Activated CD4-positive, alpha-beta T cell treated with anti-CD3 and anti-CD28 coated beads, Interleukin-10, Interleukin-2, amounts not matched to agents 100 ng/mL and 50 ng/mL, durations not matched to agents 16 hours and 8 hours (primary cell): ENCODE measurements around the gene BTBD9.

Source experiments
- DNase-seq: peaks from one replicate; pipeline ENCODE4 v3.0.0-alpha.2; 2020

Gene BTBD9

DNA sequence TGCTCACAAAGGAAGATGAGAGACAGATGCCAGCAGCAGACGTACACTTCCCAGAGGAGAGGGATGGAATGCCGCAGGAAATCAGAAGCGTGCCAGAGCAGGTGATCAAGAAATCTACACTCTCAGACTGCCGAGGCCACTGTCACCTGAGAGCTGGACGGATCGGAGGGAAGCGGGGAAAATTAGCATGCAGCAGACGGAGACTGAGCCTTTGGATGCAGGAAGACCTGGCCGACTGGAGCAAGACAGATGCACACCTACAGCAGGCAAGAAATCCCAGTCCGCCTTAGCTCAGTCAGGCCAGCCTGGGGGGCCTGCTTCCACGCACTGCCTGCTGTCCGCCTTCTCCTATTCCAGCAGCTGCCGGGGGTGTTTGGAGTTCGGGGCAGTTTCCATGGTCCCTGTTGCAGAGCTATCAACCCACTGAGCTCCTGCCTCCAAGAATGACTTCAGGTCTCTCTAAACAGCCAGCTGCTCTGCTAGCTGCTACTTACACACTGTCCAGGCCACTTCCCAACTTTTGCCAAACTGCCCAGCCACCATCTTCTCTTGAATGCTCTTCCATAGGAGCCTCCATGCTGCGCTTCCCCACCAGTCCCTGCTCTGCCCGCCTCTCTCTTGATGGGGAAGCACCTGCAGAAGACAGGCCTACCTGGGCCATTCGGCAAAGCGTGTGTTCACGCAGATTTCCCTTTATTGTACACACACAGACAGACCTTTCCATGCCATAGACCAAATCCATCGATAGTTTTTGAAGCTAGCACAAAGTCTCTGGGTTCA is 451.7 kb downstream of the BTBD9 start:
- no peak for DNase-seq

DNA sequence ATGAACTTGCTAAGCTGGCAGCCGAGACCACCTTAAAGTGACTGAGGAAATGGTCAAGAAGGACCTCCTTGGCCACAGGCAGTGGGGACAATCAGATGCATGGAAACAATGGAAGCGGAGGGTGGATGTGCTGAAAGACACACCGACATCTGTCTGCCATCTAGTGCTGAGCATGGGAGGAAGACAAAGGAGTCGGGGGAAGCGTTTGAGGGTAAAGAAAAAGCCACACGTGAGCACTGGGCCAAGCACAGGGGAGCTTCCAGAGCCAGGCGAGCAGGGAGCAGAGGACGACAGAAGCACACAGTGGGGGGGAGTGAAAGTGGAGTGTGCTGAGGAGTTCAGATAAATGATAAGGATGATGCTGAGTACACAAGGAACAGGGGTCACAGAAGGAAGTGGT is 452.4 kb downstream of the BTBD9 start:
- DNase-seq: no peak

DNA sequence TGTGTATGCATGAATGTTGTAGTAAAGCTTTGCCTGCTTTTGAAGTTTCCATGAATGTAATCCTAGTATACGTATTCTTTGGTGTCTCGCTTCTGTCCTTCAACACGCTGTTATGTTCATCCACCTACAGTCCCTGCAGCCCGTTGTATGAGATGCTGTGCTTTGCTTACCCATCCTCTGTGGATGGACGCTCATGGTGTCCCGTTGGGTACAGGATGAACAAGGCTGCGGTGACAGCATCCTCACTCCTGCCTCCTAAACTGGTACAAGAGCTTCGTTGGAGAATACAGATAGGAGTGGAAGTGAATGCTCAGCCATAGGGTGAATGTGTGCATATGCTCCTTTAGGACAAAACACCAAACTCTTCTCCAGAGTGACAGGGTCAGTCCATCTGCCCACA is 454.0 kb downstream of the BTBD9 start:
- DNase-seq: no peak

DNA sequence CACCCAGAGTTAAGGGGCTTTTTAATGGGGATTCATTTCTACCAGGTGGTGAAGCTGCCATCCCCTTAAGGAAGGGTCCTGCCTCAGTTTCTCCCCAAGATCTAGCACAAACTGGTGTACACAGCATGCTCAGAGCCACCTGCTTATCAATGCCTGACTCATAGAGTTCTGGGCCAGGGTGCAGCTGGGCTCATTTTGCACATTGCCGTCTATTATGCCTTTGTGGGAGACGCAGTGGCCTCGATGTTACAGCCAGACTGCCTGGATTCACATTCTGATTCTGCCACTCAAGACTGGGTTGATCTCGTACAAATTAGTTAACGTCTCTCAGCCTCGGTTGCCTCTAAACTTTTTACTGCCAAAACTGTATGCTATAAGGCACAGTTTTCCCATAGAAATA is 454.5 kb downstream of the BTBD9 start:
- DNase-seq: no peak

DNA sequence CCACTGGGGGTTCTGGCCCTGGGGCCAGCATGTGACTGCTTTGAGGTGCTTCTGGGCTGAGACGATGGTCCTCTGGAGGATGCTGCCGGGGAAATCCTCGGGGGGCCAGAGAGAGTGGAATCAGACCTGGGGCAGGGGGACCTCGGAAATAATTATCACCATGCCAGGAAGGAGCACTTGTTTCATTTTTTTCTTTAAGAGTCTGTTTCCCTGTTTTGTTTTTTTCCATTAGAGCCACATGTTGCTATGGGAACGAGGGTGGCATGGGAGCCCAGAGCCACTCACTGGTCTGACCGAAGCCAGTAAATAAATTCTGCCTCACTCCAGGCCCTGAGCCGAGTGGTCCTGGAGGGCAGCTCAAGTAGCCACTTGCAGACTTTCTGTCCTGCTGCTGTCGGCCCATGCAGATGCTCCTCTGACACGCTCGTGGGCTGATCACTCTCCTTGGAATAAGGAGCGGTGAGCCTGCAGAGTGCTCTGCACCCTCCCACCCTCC is 455.1 kb downstream of the BTBD9 start:
- DNase-seq: no peak

DNA sequence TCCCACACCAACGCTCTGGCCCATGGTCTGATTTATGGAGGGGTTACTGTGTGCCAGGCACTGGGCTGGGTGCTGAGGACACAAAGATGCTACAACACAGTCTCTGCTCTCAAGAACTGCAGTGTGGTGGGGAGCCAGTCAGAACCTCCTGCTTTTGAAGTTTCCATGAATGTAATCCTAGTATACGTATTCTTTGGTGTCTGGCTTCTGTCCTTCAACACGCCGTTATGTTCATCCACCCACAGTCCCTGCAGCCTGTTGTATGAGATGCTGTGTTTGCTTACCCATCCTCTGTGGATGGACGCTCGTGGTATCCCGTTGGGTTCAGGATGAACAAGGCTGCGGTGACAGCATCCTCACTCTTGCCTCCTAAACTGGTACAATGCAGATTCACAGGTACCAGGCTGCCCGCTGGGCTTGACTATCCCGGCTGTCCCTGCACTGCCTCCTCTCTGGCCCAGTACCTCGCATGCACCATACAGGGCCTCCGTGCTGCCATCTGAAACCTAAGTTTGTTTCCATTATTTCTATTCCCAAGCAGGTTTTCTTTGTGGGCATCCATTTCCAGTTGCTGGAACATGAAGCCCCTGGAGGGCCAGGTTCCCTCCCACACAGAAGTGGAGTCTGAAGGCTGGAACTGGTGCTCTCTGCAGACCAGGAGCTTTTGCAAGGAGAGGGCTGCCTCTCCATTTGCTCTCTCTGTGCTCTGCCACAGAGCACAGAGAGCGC is 455.7 kb downstream of the BTBD9 start:
- no peak for DNase-seq

DNA sequence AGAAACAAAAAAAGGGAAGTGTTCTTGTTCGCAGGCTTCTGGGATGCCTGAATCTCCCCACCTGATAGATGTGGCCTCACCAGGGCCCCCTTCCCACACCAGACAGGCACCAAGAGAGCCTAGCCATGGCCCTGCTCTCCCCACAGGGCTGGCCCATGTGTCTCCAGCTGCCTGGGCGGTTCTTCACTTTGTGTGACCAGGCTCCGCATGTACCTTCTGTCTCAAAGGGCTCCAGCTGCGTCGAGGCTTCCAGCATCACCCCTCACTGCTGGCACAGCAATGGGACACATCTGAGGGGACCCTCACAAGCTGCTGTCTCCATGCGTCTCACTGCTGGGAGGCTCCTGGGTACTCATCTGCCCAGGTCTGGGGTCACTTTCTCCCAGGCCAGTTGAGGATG is 457.3 kb downstream of the BTBD9 start:
- no peak for DNase-seq

DNA sequence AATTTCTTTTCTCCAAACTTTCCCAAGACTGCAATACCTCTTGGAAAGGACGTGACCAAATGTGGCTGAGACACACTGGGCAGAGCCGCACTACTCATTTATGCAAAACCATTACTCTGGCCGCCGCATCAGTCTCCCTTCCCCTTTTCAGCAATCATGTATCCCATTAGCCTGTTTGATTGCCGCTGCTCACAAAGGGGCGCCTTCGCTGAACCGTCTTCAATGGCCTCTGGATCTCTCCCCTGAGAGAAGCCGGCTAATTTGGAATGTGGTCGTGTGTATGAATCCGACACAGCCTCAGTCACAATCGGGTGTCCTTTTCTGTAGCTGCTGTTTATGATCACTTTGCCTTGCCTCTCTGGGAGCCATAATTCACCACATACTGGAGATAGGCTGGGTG is 459.1 kb downstream of the BTBD9 start:
- DNase-seq: no peak

DNA sequence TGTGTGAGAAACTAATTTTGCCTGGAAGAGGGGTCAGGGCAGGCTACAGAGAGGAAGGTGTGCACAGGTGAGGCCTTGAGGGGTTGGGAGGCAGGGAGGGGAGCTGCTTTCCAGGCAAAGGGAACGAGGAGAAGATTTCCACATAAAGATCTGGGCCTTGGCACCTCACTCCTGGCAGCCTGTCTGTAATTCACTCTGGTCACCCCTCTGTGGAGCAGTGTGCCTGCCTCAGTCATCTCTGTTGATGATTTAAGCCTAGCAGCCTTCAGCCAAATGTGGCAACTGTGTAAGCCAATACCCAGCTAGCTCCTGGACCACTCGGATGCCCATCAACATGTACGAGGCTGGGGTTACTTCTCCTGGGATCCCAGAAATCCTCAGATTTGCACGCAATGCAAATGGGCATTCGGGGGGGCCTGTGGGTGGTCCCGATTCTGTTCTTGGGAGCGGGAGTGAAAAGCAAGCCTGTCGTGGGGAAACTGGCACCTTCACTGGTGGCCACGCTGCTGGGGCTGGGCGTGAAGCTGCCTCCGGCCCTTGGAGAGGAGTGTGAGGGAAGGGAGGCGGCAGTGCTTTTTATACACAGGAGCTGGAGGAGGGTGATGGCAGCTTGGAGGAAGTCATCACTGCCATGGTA is 459.8 kb downstream of the BTBD9 start:
- no peak for DNase-seq

DNA sequence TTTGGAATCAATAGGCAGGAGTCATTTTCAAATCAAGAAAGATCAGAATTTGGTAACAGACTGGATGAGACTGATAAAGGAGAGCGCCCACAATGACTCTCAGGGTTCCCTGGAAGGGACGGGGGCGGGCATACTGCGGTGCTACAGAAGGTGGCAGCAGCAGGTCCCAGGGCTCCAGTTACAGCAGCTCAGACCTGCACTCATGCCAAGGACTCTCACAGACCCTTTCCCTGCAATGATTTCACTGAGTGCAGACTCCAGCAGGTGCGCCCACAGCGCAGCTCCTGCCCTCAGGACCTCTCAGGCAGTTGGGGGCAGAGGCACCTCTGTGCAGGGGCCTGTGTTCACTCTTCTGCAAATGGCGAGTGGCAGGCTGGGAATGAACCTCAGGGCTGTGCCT is 460.4 kb downstream of the BTBD9 start:
- DNase-seq: no peak

DNA sequence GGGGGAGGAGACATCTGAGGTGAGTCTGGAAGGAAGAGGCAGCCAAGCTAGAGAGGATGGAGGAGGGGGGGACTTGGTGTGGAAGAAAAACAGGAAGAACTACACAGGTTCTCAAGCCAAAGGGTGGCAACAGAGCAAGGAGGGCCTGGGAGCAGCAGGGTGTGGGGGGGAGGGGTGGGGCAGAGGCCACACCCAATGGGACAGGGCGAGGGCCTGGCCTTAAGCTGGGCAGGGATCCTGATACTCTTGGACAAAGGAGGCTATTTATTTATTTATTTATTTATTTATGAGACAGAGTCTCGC is 461.2 kb downstream of the BTBD9 start:
- DNase-seq: no peak

DNA sequence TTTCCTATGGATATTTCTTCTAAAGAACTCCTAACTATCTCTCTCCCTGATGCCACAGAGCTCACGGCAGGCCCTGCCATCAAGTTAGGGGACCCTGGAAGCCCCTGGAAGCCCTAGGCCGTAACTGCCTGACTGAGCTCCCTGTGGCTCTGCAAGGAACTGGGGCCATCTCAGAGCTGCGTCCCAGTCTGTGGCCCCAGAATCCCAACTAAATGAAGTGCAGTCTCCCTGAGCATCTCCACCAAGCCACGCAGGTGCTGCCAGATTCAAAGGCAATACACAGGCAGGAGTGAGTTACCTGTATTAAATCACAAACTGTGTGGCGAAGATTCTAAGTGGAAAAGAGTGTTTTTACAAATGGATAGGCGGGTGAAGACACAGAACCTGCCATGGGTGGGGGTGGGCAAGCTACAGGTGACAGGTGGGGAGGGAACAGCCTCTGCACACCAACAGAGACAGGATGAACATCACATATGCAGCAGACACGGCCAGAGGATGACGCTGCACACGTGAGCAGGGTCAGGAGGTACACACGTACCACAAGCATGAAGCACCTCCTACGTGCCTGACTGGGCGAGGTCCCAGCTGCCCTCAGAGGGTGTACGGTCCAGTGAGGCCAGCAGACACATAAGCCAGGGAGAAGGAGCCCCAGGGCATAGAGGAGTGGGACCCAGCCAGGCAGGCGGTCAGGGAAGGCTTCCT is 461.7 kb downstream of the BTBD9 start:
- DNase-seq: no peak

DNA sequence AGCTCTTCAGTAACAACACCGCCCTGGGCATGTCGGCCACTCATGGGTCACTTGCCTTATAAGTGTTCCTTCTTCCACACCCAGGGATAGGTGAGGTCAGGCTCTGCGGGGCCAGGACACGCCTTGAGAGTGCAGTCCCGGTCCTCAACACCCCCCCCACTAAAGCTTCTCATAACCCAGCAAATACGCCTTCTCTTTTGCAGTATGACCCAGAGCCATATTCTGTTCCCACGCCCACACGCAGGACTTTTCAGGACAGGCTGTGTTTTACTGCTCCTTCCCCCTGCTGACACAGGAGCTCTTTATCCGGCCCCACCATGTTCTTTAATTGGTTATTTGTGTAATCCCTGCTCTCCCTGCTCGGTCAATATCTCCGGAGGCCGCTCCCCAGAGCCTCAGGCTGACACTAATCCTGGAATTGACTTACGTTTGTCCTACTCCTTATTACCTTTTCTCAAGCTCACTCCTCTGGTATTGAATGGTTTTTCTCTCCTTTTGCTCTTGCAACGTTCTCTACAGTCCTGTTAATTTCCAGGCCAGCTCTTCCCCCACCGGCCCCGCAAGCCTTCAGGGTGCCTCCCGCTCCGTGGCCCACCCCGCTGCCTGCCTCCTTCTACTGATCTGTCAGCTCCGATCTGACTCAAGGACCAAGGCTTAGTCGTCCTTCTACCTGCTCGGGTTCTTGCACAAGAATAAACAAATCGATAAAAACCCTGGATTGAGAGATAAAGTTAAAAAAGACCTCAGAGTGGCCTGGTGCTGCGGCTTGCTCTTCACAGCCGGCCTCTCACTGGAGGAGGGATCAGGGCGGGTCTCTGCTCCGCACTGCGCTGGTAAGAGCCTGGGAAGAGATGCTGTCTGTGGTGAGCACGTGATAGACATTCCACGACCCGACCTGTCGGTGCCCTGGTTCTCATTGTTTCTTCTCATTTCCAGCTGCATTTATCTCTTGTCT is 462.7 kb downstream of the BTBD9 start:
- no peak for DNase-seq

DNA sequence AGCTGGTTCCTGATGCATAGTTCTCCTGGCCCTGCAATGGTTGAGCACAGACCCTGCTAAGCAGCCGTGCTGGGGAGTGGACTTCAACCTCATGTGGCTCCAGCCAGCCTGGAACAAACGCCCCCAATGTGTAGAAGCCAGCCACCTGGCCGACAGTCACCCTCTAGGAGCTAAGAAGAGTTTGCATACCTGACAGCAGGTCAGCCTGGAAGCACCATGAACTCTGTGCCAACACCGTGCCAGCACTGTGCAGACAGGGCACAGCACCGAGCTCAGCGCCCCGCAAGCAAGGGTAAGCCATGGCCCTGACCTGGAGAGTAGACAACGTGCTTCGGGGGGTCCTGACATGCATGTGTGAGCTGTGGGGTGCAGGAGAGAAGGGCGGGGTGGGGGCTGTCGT is 463.9 kb downstream of the BTBD9 start:
- DNase-seq: no peak

DNA sequence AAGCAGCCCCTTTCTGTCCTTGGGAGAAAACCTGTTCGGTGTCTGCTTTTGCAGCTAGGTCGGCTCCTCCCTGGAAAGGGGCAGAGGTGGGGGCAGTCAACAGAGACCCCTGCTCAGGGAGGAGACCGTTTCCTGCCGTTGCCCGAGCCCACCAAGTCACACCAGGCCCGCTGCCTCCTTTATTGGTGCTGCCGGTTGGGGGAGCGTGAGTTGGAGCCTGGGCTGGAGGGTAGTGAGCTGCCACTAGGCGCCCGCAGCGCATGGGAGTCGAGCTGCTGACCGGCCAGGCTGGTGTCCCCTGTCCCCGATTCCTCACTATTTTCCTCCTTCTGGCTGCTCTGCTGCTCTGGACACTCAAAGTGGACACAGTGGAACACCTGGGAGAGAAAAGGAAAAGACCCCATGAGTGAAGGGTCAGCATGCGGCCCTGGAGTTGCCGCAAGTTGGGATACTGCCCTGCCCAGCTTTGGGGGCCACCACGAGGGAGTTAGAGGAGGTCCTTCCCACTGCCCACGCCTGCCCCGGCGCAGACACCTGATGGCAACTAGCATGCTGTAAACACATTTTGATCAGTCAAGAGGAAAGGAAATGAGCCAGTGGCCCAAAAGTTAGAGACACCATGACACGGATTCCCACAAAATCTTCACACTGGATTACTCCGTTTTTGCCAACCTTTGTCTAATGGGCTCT is 464.8 kb downstream of the BTBD9 start:
- DNase-seq: no peak

DNA sequence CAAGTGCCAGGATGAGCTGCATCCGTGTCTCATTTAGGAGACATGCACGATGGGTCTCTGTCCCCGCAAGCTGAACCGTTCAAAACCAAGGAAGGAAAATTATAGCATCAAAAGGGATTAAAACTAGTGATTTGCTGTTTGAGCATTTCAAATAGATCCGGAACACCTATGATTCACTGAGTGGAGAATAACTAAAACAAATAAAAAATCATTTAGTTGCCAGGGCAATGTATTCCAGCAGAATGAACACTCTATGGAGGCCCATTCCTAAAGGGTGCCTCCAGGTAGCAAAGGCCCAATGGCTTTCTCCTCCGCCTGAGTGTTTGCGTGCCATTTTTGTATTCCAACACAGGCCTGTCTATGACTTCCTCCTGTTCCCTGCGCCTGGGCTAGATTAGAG is 465.4 kb downstream of the BTBD9 start:
- no peak for DNase-seq

DNA sequence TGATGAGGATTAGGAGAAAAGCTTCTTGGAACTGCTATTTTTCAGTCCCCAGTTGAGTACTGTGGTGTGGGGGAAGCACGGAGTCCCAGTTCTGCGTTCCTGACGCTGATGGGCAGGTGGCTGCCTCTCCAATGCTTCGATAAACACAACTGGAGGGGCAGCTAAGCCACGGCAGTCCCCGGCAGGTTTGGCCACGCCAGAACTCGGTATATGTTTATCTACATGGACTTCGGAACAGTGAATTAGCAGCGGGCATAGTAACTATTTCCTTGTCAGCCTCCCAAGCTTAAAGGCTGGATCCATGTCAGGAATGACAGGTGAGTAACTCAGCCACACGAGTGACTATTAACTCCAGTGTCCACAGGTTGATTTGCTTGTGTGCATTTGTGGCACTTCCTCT is 465.8 kb downstream of the BTBD9 start:
- DNase-seq: no peak

DNA sequence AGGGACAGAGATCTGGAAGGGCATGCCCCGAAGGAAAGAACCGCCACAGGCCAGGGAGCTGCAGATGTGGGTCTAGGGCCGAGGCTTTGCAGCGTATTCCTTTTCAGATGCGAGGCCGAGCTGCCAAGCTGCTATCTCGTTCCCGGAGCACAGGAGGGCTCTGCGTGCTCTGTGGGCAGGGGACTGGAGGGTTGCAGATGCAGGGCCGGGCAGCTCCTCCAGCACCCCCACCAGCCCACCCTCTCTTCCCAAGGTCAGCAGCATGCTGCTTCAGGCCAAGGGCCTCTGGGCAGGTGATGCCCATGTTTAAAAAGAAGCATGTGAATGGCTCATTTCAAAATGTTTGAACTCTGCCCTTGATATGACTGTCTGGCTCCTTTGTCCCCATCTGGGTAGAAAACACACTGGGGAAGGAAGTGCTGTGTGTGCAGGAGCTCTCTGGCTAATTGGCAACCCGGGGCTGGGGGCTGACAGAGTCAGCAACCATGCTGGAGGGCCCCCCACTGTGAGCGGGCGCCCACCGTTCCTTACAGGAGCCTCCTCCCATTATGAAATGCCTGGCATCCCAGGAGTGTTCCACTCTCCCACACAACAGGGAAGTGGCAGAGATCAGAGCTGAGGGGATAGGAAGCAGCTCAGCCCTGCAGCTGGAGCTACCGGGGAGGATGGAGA is 466.9 kb downstream of the BTBD9 start:
- DNase-seq: no peak

DNA sequence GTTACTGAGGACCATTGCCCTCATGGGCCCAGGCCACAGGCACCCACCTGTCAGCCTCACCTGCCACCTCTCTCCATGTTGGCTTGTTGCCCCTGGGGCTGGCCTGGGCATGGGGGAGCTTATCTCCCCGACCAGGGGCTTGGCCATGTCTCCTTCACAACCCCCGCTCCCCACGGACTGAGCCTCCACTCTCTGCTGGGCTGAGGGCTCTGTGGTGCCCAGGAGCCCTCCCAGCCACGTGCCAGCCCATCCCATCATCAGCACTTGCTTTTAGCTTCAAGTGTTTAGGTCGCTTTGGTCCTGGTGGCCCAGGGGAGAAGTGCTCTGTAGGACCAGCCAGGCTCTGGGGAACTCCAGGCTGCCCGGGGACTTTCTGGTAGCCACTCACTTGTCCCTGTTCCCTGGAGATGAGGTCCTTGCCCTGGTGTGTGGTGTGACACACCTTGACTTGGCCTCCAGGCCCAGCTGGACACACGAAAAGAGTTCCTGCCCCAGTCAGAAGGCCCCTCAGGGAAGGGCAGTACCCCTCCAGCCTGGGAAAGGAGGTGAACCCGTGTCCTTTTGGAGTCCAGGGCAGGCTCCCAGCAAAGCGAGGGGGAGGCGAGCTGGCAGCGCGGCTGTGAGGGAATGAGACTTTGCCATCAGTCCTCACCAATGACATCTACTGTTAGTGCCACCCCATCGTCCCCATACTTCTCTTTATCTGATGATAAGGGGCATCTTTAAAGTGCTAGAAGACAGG is 467.6 kb downstream of the BTBD9 start:
- DNase-seq: no peak

DNA sequence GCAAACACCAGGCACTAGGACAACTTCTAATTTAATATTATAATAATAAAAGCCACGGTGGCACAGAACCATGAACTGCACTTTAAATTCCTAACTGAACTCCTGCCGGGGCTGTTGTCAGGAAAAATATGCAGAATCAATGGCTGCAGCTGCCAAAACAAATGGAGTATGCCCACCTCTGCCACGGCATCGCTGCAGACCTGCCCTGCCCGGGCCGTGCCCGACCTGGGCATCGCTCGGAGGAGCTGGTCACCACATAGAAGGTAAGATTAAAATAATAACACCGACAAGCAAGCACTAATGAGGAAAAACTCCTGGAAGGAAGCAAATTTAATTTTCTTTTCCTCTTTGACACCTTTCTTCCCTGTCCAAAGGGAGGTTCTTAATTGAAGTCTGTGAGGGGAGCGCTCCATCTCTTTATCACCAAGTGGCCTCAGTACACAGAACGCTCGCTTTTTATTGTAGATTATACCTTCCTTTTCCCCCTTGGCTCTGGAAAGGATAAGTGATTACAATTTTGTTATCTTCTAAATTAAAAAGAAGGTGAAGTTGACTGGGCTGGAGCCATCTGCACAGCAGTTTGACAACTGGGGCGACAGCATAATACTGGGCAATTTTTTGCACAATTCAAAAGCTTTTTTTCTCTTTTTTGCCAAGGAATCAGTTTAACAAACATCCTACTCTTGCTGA is 468.9 kb downstream of the BTBD9 start:
- DNase-seq: no peak
